GM21717 (cell line): Measurements from ENCODE around the gene DOCK9.
"Not testable (repeated sequence)": the region's sequence is repeated elsewhere in the genome, so short reads cannot be mapped to it uniquely, and the experiment has no call there.

ENCODE experiments used
- ATAC-seq: cut with Tn5 transposase; IDR thresholded peaks from one replicate; pipeline ENCODE4 v1.9.1; 2021; ENCODE audit warnings: mild to moderate bottlenecking, moderate library complexity; ENCODE audit not compliant: unreplicated experiment

Gene DOCK9

DNA sequence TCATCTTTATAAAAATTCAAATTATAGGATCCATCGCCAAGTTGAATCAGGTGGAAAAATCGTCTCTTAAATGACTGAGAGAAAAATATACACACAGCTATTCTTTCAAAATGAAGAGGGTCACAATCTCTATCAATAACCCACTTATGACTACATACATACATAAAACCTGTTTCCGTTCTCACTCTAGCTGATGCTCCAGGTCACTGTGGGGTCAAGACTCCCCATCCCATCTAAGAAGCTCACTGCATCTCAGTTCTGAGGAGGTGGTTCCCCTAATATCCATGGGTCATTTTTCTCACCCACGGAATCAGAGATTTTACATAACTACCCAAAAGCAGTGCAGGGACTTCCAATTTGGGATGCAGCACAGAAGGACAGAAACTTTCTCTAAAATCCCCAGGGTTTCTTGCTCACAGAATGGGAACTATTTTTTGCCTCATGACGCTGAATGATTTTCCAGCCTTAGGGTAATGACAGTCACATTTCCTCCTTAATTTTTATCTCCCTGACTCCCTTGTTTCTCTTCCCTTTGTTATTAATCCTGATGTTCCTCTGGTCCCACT is 56.8 kb downstream of the DOCK9 start:
- ATAC-seq = no peak

DNA sequence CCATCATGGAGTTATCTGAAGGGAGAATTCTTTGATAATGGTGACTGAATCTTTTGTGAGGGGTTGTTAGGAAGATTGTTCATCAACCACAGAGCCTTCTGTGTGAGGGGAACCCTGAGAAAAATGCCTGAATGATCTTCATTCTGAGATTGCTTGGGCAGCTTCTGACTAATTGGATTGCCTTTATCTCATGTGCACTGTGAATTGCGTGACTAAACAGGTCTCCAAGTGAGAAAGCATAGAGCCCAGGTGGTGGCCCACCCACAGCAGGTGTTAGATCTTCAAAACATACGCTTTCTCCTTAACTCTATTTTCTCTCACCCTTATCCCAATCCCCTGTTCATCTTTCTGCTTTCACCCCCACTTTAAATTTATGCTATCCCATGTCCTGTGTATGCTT is 58.3 kb downstream of the DOCK9 start:
- ATAC-seq = no peak

GRCh38 chr13:98918771-98919170 is 59.1 kb downstream of the DOCK9 start:
- no peak for ATAC-seq

DNA sequence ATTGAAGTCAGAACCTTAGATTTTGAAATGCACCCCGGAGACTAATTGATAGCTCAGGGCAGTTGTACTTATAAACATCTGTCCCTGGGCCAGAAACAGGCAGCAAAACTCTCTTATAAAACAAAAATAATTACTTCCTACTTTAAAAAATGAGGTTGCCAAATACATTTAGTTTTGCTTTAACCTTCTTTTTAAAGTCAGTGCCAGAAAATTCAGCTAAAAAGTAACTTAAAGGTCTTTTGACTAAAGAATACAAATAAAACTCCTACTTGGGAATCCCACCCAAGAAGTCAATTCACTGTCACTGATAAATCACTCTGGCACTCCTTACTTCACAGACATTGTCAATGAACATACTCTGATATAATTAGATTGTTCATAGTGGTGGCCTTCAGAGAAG is 60.7 kb downstream of the DOCK9 start:
- no peak for ATAC-seq

GRCh38 chr13:98916403-98916802 is 61.5 kb downstream of the DOCK9 start:
- ATAC-seq = no peak

GRCh38 chr13:98915981-98916380 is 61.9 kb downstream of the DOCK9 start:
- ATAC-seq = no peak

DNA sequence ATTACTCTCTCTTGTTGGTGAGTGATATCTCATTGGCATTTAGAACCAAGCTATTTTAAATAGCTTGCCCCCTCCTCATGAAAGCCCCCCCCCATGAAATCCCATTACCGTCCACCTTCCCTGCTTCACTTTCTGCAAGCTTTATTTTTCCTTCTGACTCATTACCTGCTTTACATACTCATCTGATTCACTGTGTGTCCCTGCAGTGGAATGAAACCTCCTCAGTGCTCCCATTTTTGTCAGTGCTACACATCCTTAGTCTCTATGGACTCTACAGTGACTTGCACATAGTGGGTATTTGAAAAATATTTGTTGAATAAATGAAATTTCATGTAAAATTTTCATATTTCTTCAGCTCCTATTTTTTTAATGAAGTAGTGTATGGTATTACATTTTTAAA is 62.3 kb downstream of the DOCK9 start:
- ATAC-seq = no peak

GRCh38 chr13:98913741-98914140 is 64.1 kb downstream of the DOCK9 start:
- no peak for ATAC-seq

DNA sequence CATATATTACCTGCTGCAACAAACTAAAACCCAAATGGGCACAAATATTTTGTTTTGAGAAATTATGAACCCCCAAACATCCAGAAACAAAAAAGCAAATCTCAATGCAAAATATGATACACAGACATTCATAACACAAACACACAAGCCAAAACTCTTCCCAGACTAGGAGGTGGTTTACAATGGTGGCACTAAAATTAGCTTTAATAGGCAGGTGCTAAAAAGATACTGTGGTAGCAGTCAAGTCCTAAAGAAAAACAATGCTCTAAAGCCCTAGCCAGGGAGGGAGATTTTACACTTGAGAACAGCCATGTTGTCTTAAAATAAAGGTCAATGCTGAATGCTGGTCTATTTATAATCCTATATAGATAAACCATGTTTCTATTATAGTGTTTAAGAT is 65.0 kb downstream of the DOCK9 start:
- no peak for ATAC-seq

GRCh38 chr13:98910501-98910951 is 67.3 kb downstream of the DOCK9 start:
- no peak for ATAC-seq

- no peak for ATAC-seq
Observed at GRCh38 chr13:98909016-98909415, 68.8 kb downstream of the DOCK9 start.

- ATAC-seq = no peak
Observed at GRCh38 chr13:98906746-98907502, 70.9 kb downstream of the DOCK9 start.

DNA sequence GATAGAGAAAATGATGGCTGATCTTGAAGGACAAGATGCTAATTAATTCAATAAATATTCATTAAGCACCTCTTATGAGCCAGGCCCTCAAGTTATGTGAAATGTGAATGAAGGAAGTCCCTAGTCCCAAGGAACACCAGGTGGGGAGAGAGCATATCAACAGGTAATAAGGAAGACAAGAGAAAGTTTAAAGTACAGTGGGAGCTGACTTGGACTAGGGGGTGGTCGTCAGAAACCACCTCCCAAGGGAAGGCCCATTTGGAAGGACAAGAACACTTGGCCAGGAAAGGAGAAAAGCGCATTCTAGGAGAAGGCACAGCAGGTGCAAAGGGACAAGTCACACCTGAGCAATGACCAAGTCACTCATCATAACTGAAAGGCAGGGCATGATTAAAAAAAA is 72.7 kb downstream of the DOCK9 start:
- ATAC-seq = no peak

GRCh38 chr13:98900442-98900841 is 77.4 kb downstream of the DOCK9 start:
- no peak for ATAC-seq

DNA sequence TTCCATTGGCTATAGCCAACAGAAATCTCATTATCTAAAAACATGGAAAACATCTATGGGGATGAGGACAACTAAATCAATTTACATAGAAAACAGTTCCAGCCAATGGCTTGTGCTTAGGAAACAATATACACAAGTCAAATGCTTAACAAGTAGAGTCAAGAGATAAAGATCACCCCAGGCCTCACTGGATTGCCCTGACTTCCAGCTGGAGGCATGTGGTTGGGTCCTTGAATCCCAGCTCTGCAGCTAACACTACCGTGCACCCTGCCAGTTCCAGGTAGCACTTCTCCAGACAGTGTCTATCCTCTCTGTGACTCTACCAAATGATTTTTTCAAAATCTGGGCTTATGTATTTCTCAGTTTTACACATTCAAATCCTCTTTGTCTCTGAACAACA is 80.2 kb downstream of the DOCK9 start:
- ATAC-seq = no peak

DNA sequence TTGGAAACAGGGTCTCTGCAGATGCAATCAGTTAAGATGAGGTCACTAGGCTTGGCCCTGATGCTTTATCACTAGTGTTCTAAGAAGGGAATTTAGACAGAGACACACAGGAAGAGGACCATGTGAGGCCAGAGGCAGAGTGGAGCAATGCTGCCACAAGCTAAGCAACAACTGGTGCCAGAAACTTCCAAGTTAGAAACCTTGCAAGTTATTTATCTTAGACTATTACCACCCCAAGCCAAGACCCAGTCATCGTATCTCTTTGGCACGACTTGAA is 81.1 kb downstream of the DOCK9 start:
- no peak for ATAC-seq

GRCh38 chr13:98896083-98896867 is 81.6 kb downstream of the DOCK9 start:
- ATAC-seq = no peak

GRCh38 chr13:98894814-98895213 is 83.0 kb downstream of the DOCK9 start:
- not testable (repeated sequence) for ATAC-seq

- no peak for ATAC-seq
Observed at GRCh38 chr13:98893371-98893770, 84.5 kb downstream of the DOCK9 start.

DNA sequence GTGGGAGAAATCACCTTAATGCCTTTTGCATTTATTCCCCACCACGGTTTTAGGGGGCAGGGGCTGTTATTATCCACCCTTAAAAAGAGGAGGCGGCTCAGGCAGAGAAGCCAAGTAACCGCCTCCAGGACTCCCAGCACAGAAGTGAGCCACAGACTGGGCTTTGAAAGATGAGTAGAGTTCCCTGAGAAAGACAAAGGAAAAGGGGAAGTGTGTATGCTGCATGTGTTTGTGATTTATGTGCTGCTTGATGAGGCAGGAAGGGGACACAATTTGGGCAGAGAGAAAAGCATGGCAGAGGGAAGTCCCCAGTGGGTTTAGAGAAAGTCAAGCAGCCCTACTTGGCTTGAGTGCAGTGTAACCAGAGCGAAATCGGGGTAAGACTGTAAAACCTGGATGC is 85.0 kb downstream of the DOCK9 start:
- ATAC-seq = no peak

DNA sequence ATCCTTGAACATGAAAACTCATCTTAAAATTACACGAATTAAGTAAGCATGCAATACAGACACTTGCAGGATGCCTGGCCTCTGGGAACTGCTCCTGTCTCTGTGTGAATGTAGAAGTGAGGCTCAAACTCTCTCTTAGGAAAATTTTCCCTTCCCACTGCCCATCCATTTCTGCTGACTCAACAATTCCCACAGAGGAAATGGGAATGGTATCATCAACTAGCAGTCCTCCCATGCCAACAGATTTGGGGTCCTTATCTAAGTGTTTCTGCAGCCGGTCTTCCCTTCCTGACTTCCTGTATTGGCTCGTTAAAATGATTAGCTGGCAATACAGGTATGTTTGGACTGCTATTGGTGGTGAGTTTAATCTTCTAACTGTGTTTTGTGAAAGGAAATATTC is 85.8 kb downstream of the DOCK9 start:
- ATAC-seq = no peak

- ATAC-seq = no peak
Observed at GRCh38 chr13:98890925-98891324, 86.9 kb downstream of the DOCK9 start.
